GM12878 (cell line): ENCODE measurements around the gene HDDC3. TPM values are rescaled to one million over a fixed set of nuclear protein-coding genes. Genes with fewer than 3 reads are reported as not detected.
"Not testable (repeated sequence)": the region's sequence is repeated elsewhere in the genome, so short reads cannot be mapped to it uniquely, and the experiment has no call there.

Source experiments
- ATAC-seq: fragments of 200-7000 bp; cut with Tn5 transposase; 3 replicates; pipeline ENCODE4 v1.9.1; 2020; ENCODE audit warnings: mild to moderate bottlenecking, moderate library complexity
- BruUV-seq: library from RNA; stranded (reverse); fragments of 400-500 nt; replicated peaks from 2 replicates; lab custom pipeline; 2021; lab: Mats Ljungman, UMichigan
- CTCF ChIA-PET: fragments of 300-600 bp; sonication (Branson Sonifier 250); formaldehyde crosslinking; extraction: SDS; loops from one replicate; lab custom pipeline; 2021; ENCODE audit warnings: inconsistent platforms; lab: Yijun Ruan, JAX
- POLR2A ChIA-PET: fragments of 350-600 bp; formaldehyde crosslinking; extraction: SDS; loops from one replicate; lab custom pipeline; 2021; ENCODE audit warnings: inconsistent platforms; lab: Charles Lee
- RAD21 ChIA-PET: fragments of 300-600 bp; sonication (Branson Sonifier 250); formaldehyde crosslinking; loops from one replicate; lab custom pipeline; 2023; ENCODE audit warnings: antibody characterized with exemption; ENCODE audit not compliant: unreplicated experiment; lab: Charles Lee
- SMC1A ChIA-PET: fragments of 300-600 bp; sonication (Branson Sonifier 250); formaldehyde crosslinking; loops from one replicate; lab custom pipeline; 2023; ENCODE audit not compliant: unreplicated experiment, uncharacterized antibody; lab: Charles Lee
- DNase-seq: peaks from one replicate; pipeline ENCODE4 v3.0.0-alpha.2; 2011; ENCODE audit warnings: low read depth, low spot score
- FAIRE-seq: peaks from 3 replicates; lab custom pipeline; 2011; peaks lifted over from hg19 to GRCh38; lab: Jason Lieb, UNC
- H2AFZ ChIP-seq: 2 replicates; pipeline ENCODE4 v1.6.0; 2011; ENCODE audit warnings: low read depth, low read length, control low read depth; ENCODE audit not compliant: control insufficient read depth
- H3K27ac ChIP-seq: 2 replicates; pipeline ENCODE4 v1.5.1; 2011; ENCODE audit warnings: control low read depth; ENCODE audit not compliant: control insufficient read depth, insufficient read depth
- H3K27me3 ChIP-seq, 2 experiments: replicated peaks in 1 of 2; 2 replicates each; pipeline versions ENCODE4 v1.6.0 to v1.6.1; 2011; ENCODE audit warnings: low read length in 1 of 2; ENCODE audit not compliant: control insufficient read depth in 2 of 2, insufficient read depth in 2 of 2
- H3K36me3 ChIP-seq, 2 experiments: 2 replicates each; pipeline ENCODE4 v1.5.1; 2011; ENCODE audit warnings: low read length in 1 of 2; ENCODE audit not compliant: control insufficient read depth in 2 of 2, insufficient read depth in 2 of 2
- H3K4me1 ChIP-seq: 2 replicates; pipeline ENCODE4 v1.6.1; 2011; ENCODE audit warnings: mild to moderate bottlenecking, low read length, moderate library complexity, mixed read lengths; ENCODE audit not compliant: control insufficient read depth, insufficient read depth
- H3K4me2 ChIP-seq: 2 replicates; pipeline ENCODE4 v1.6.0; 2011; ENCODE audit warnings: control low read depth; ENCODE audit not compliant: control insufficient read depth, insufficient read depth
- H3K4me3 ChIP-seq: fragments of 200-600 bp; sonication (generic); 2 replicates; pipeline ENCODE4 v1.5.1; 2016
- H3K79me2 ChIP-seq: 2 replicates; pipeline ENCODE4 v1.6.0; 2011; ENCODE audit warnings: low read length; ENCODE audit not compliant: control insufficient read depth, insufficient read depth
- H3K9ac ChIP-seq: 2 replicates; pipeline ENCODE4 v1.8.0; 2011; ENCODE audit warnings: low read length, control low read depth, mixed read lengths; ENCODE audit not compliant: control insufficient read depth, insufficient read depth
- H3K9me3 ChIP-seq: replicated peaks from 3 replicates; pipeline ENCODE4 v1.5.1; 2011; ENCODE audit warnings: mild to moderate bottlenecking, low read length; ENCODE audit not compliant: control insufficient read depth, insufficient read depth
- H4K20me1 ChIP-seq: 2 replicates; pipeline ENCODE4 v1.6.0; 2011; ENCODE audit not compliant: control insufficient read depth, insufficient read depth
- BHLHE40 ChIP-seq, 2 experiments: fragments of 450-650 bp in 1 of 2; IDR thresholded peaks; 2 replicates each; pipeline ENCODE4 v1.6.1; 2011 to 2017; ENCODE audit warnings: low read depth in 2 of 2, borderline replicate concordance in 1 of 2, improper control_type of control experiment in 1 of 2, low read length in 1 of 2, mild to moderate bottlenecking in 1 of 2
- CHD2 ChIP-seq: IDR thresholded peaks from 2 replicates; pipeline ENCODE4 v1.6.1; 2011; ENCODE audit warnings: low read depth, low read length, improper control_type of control experiment, borderline replicate concordance
- CREB1 ChIP-seq: IDR thresholded peaks from 2 replicates; pipeline ENCODE4 v1.6.1; 2012; ENCODE audit warnings: low read depth, mild to moderate bottlenecking, inconsistent platforms
- CREM ChIP-seq: IDR thresholded peaks from 2 replicates; pipeline ENCODE4 v1.6.1; 2014; ENCODE audit warnings: antibody characterized with exemption, low read depth
- EED ChIP-seq: sonication (generic); IDR thresholded peaks from 2 replicates; pipeline ENCODE4 v1.6.1; 2016; ENCODE audit warnings: antibody characterized with exemption, low read depth
- EP300 ChIP-seq, 2 experiments: fragments of 150-350 bp in 1 of 2; IDR thresholded peaks; 2 replicates each; pipeline ENCODE4 v1.6.1; 2011 to 2012; ENCODE audit warnings: low read depth in 2 of 2, low read length in 2 of 2, borderline replicate concordance in 1 of 2, improper control_type of control experiment in 1 of 2, inconsistent platforms in 1 of 2; ENCODE audit not compliant: control insufficient read depth in 1 of 2
- GATAD2B ChIP-seq: fragments of 450-650 bp; conservative IDR thresholded peaks from 2 replicates; pipeline ENCODE4 v1.6.1; 2017; ENCODE audit warnings: low read depth, mild to moderate bottlenecking, moderate library complexity
- IRF4 ChIP-seq: IDR thresholded peaks from 2 replicates; pipeline ENCODE4 v1.6.1; 2011; ENCODE audit warnings: low read depth, low read length
- MTA2 ChIP-seq: fragments of 450-650 bp; IDR thresholded peaks from 2 replicates; pipeline ENCODE4 v1.6.1; 2016; ENCODE audit warnings: low read depth, mild to moderate bottlenecking, moderate library complexity
- NBN ChIP-seq: fragments of 450-650 bp; IDR thresholded peaks from 2 replicates; pipeline ENCODE4 v1.6.1; 2016
- PAX5 ChIP-seq: IDR thresholded peaks from 2 replicates; pipeline ENCODE4 v1.6.1; 2011; ENCODE audit warnings: low read depth, low read length, borderline replicate concordance
- PML ChIP-seq: IDR thresholded peaks from 2 replicates; pipeline ENCODE4 v1.6.1; 2012; ENCODE audit warnings: low read length, inconsistent platforms
- SP1 ChIP-seq: IDR thresholded peaks from one replicate; pipeline ENCODE4 v1.6.1; 2011; ENCODE audit warnings: low read depth, low read length
- TCF12 ChIP-seq: IDR thresholded peaks from 2 replicates; pipeline ENCODE4 v1.6.1; 2011; ENCODE audit warnings: low read depth, mild to moderate bottlenecking, low read length
- TCF3 ChIP-seq: IDR thresholded peaks from 2 replicates; pipeline ENCODE4 v1.6.1; 2012; ENCODE audit warnings: low read depth, mild to moderate bottlenecking, low read length, borderline replicate concordance; ENCODE audit not compliant: insufficient read depth
- WGBS: methylation state at CpG from one replicate; pipeline ENCODE4 v1.1.6; 2016; ENCODE audit warnings: low lambda C conversion rate; ENCODE audit not compliant: insufficient replicate concordance, insufficient coverage; ENCODE audit errors: missing lambda C conversion rate; 5-methylcytosine and 5-hydroxymethylcytosine counted together
- in situ Hi-C: fragments of 300-500 bp; cut with MboI; formaldehyde crosslinking; loops from 9 replicates; pipeline ENCODE4 v1.14.3; 2018; ENCODE audit warnings: mixed read lengths
- intact Hi-C: fragments of 100-400 bp; cut with micrococcal nuclease; formaldehyde crosslinking; loops from one replicate; pipeline ENCODE4 v1.14.2; 2022; ENCODE audit not compliant: unreplicated experiment
- polyA plus RNA-seq, 11 experiments: library from polyadenylated mRNA; depleted of rRNA in 4 of 11; unstranded in 6 of 11; stranded (reverse) in 5 of 11; fragments of >200 nt; fragmentation: Nextera tagmentation in 4 of 11; fragmentation: Illumina TruSeq in 1 of 11; extraction: Ambion mirVana in 4 of 11; extraction: Trizol in 1 of 11; gene quantifications; 1 replicate in 1 of 11; 2 replicates in 10 of 11; pipeline versions ENCODE4 v1.2.1 to v1.2.3, GENCODE V29; 2011 to 2016; ENCODE audit warnings: inconsistent platforms in 2 of 11, missing spikeins in 2 of 11, low read depth in 1 of 11
- total RNA-seq, 4 experiments: library from RNA; depleted of rRNA in 3 of 4; stranded (reverse); fragments of >200 nt in 3 of 4; fragmentation: Illumina TruSeq in 1 of 4; extraction: Trizol in 1 of 4; gene quantifications; 2 replicates each; pipeline versions ENCODE4 v1.2.1 to v1.2.3, GENCODE V29; 2013 to 2021
- TF ChIP-seq, protein P1 (sequence below): fragments of 450-650 bp; conservative IDR thresholded peaks from 2 replicates; pipeline ENCODE4 v1.6.1; 2017; ENCODE audit warnings: mild to moderate bottlenecking, moderate library complexity
- TF ChIP-seq, protein P2 (sequence below): IDR thresholded peaks from 2 replicates; pipeline ENCODE4 v1.6.1; 2011; ENCODE audit warnings: borderline replicate concordance, low read depth, mild to moderate bottlenecking, moderate library complexity, low read length; ENCODE audit not compliant: insufficient read depth, poor library complexity, severe bottlenecking
- TF ChIP-seq, protein P3 (sequence below), 3 experiments: IDR thresholded peaks in 2 of 3; conservative IDR thresholded peaks in 1 of 3; 2 replicates each; pipeline ENCODE4 v1.5.1; 2011; ENCODE audit warnings: low read depth in 3 of 3, low read length in 3 of 3, mild to moderate bottlenecking in 3 of 3, control low read depth in 2 of 3, moderate library complexity in 2 of 3, inconsistent platforms in 1 of 3, mixed read lengths in 1 of 3; ENCODE audit not compliant: control insufficient read depth in 2 of 3, insufficient read depth in 1 of 3; ENCODE audit errors: extremely low read depth in 1 of 3

The HDDC3 gene
- total and polyA plus RNA-seq, 10 of the 15 experiments (the other 5 are each of a cell fraction or from before 2014, with no cell fraction given): 5.6 to 39.5 (median 23.0) TPM

DNA sequence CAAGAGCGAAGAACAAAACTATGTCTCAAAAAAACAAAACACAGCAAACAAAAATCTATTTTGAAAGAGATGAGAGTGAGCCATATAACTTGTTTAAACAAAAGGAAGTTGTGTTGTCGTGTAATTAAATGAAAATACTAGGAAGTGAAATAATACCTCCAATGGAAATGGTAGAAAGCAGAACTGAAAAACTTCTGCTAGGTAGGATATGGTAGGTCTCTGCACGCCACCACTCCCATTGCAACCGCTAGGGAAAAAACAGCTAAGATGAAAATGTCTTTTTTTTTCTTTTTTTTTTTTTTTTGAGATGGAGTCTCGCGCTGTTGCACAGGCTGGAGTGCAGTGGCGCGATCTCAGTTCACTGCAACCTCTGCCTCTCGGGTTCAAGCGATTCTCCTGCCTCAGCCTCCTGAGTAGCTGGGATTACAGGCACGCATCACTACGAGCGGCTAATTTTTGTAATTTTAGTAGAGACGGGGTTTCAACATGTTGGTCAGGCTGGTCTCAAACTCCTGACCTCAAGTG lies 35.2 kb downstream of the HDDC3 start:
- H4K20me1 ChIP-seq, in situ Hi-C loops, intact Hi-C loops, H3K9ac ChIP-seq, H3K27me3 ChIP-seq, H3K9me3 ChIP-seq, H3K36me3 ChIP-seq, FAIRE-seq, H3K79me2 ChIP-seq, H3K4me3 ChIP-seq, BruUV-seq: not testable (repeated sequence)
- ATAC-seq: peak; percentile 83
- Histone ChIP-seq H3K4me2 (peak overlapping the region; percentile 79; the same call in 1 of the 2 replicates), H3K27ac (peak overlapping the region; percentile 71), H3K4me1 (peaks cover 25% of the 10 kb centered on the region), H2AFZ (peak overlapping the region; percentile 21)
- ChIA-PET RAD21 (interaction anchor here (1.1 to 5.0 kb wide), 6 partner anchors 11 to 578 kb away, joined by 3 to 58 read pairs (median 5); partner anchors contain the start of genes FES and HDDC3), POLR2A (interaction anchor here (0.6 to 5.4 kb wide), 6 partner anchors 29 to 1926 kb away, joined by 3 to 29 read pairs (median 5); partner anchors contain the start of genes HDDC3 and UNC45A), SMC1A (interaction anchor here (1.3 to 12.3 kb wide), 4 partner anchors 11 to 249 kb away, joined by 4 to 225 read pairs (median 14); partner anchors contain the start of genes HDDC3 and UNC45A), CTCF (interaction anchor here (0.6 to 15.1 kb wide), 4 partner anchors 11 to 129 kb away, joined by 3 to 480 read pairs (median 19); partner anchors contain the start of genes HDDC3 and UNC45A)
- peak; percentile 56 for DNase-seq
- 20% methylated on average over 12 of the region's 14 CpGs for WGBS
- TF ChIP-seq MTA2 (peak; percentile 87), EED (peak; percentile 89), TCF3 (peak; percentile 65; the same call in 1 of the 2 replicates), PAX5 (peak; percentile 52; the same call in 1 of the 2 replicates), CREB1 (peak; percentile 56; the same call in 1 of the 2 replicates), SP1 (peak; percentile 59), CHD2 (peak; percentile 40; the same call in 1 of the 2 replicates), TCF12 (peak; percentile 82), IRF4 (peak; percentile 85; the same call in 1 of the 2 replicates), CREM (peak; percentile 64), PML (peak; percentile 77), BHLHE40 (IDR thresholded peaks at IDR 0.05; ENCODE audit: borderline replicate concordance in 1 of 2, low read depth in 2 of 2, low read length in 1 of 2) (peak; percentile 73 to 77; a peak in 3 of 4 replicates), NBN (peak; percentile 76), GATAD2B (peak; percentile 35; the same call in 1 of the 2 replicates), EP300 (IDR thresholded peaks at IDR 0.05; ENCODE audit: borderline replicate concordance in 1 of 2, control insufficient read depth in 1 of 2, low read depth in 2 of 2, low read length in 2 of 2) (peak; percentile 88 to 94)
- TF ChIP-seq, protein P1, sequence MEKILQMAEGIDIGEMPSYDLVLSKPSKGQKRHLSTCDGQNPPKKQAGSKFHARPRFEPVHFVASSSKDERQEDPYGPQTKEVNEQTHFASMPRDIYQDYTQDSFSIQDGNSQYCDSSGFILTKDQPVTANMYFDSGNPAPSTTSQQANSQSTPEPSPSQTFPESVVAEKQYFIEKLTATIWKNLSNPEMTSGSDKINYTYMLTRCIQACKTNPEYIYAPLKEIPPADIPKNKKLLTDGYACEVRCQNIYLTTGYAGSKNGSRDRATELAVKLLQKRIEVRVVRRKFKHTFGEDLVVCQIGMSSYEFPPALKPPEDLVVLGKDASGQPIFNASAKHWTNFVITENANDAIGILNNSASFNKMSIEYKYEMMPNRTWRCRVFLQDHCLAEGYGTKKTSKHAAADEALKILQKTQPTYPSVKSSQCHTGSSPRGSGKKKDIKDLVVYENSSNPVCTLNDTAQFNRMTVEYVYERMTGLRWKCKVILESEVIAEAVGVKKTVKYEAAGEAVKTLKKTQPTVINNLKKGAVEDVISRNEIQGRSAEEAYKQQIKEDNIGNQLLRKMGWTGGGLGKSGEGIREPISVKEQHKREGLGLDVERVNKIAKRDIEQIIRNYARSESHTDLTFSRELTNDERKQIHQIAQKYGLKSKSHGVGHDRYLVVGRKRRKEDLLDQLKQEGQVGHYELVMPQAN: 0 out of 2 replicates have a peak, but pooled peaks have one; percentile 5
- TF ChIP-seq, protein P2, sequence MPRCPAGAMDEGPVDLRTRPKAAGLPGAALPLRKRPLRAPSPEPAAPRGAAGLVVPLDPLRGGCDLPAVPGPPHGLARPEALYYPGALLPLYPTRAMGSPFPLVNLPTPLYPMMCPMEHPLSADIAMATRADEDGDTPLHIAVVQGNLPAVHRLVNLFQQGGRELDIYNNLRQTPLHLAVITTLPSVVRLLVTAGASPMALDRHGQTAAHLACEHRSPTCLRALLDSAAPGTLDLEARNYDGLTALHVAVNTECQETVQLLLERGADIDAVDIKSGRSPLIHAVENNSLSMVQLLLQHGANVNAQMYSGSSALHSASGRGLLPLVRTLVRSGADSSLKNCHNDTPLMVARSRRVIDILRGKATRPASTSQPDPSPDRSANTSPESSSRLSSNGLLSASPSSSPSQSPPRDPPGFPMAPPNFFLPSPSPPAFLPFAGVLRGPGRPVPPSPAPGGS: peak; percentile 62
- TF ChIP-seq, protein P3, sequence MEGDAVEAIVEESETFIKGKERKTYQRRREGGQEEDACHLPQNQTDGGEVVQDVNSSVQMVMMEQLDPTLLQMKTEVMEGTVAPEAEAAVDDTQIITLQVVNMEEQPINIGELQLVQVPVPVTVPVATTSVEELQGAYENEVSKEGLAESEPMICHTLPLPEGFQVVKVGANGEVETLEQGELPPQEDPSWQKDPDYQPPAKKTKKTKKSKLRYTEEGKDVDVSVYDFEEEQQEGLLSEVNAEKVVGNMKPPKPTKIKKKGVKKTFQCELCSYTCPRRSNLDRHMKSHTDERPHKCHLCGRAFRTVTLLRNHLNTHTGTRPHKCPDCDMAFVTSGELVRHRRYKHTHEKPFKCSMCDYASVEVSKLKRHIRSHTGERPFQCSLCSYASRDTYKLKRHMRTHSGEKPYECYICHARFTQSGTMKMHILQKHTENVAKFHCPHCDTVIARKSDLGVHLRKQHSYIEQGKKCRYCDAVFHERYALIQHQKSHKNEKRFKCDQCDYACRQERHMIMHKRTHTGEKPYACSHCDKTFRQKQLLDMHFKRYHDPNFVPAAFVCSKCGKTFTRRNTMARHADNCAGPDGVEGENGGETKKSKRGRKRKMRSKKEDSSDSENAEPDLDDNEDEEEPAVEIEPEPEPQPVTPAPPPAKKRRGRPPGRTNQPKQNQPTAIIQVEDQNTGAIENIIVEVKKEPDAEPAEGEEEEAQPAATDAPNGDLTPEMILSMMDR (IDR thresholded peaks at IDR 0.05 in 2 of 3, conservative IDR thresholded peaks at IDR 0.05 in 1 of 3; ENCODE audit: control insufficient read depth in 2 of 3, extremely low read depth in 1 of 3, insufficient read depth in 1 of 3, low read depth in 3 of 3, low read length in 3 of 3): peak in 1 of 3 experiments; percentile 29; a peak in 1 of 6 replicates
